Neural cell (in vitro differentiated cells): ENCODE measurements around the gene MUS81. TPM values are rescaled to one million over a fixed set of nuclear protein-coding genes. Genes with fewer than 3 reads are reported as not detected.

Source experiments
- H2AFZ ChIP-seq: fragments of 200-600, 300-800 bp; sonication (generic), shearing (Covaris generic); 2 replicates; pipeline ENCODE4 v1.6.0; 2014; ENCODE audit warnings: low read depth, mild to moderate bottlenecking, antibody characterized with exemption, low read length, moderate library complexity
- H3F3A ChIP-seq: fragments of 200-600 bp; shearing (Covaris generic); 2 replicates; pipeline ENCODE4 v1.6.1; 2016; ENCODE audit warnings: mild to moderate bottlenecking, moderate library complexity, mixed read lengths, antibody characterized with exemption, low read length; ENCODE audit not compliant: insufficient read depth, poor library complexity, severe bottlenecking
- H3K27ac ChIP-seq: fragments of 200-600, 300-800 bp; sonication (generic), shearing (Covaris generic); 2 replicates; pipeline ENCODE4 v1.5.1; 2014; ENCODE audit warnings: mild to moderate bottlenecking, low read length, moderate library complexity
- H3K27me3 ChIP-seq: fragments of 300-800, 200-600 bp; sonication (generic), shearing (Covaris generic); 2 replicates; pipeline ENCODE4 v1.6.0; 2014; ENCODE audit warnings: mild to moderate bottlenecking, low read depth, low read length, moderate library complexity; ENCODE audit not compliant: insufficient read depth
- H3K36me3 ChIP-seq: fragments of 300-800, 200-600 bp; sonication (generic), shearing (Covaris generic); 2 replicates; pipeline ENCODE4 v1.5.1; 2014; ENCODE audit warnings: mild to moderate bottlenecking, antibody characterized with exemption, low read length, moderate library complexity; ENCODE audit not compliant: insufficient read depth
- H3K4me2 ChIP-seq: fragments of 300-800, 200-600 bp; sonication (generic), shearing (Covaris generic); 2 replicates; pipeline ENCODE4 v1.6.0; 2014; ENCODE audit warnings: mild to moderate bottlenecking, low read length
- H3K4me3 ChIP-seq: fragments of 300-800, 200-600 bp; sonication (generic), shearing (Covaris generic); 2 replicates; pipeline ENCODE4 v1.5.1; 2014; ENCODE audit warnings: mild to moderate bottlenecking, low read length, moderate library complexity
- H3K79me2 ChIP-seq: fragments of 200-600 bp; shearing (Covaris generic); replicated peaks from 2 replicates; pipeline ENCODE4 v1.6.0; 2014; ENCODE audit warnings: mild to moderate bottlenecking, low read length, moderate library complexity; ENCODE audit not compliant: insufficient read depth
- H3K9ac ChIP-seq: fragments of 300-800, 200-600 bp; sonication (generic), shearing (Covaris generic); 2 replicates; pipeline ENCODE4 v1.6.1; 2016; ENCODE audit warnings: mild to moderate bottlenecking, low read length, mixed read lengths
- H3K9me2 ChIP-seq: fragments of 200-600 bp; shearing (Covaris generic); 2 replicates; pipeline ENCODE4 v1.6.1; 2016; ENCODE audit warnings: mild to moderate bottlenecking, low read length, mixed read lengths; ENCODE audit not compliant: insufficient read depth
- H3K9me3 ChIP-seq: fragments of 200-600, 300-800 bp; sonication (generic), shearing (Covaris generic); 2 replicates; pipeline ENCODE4 v1.6.1; 2016; ENCODE audit warnings: mild to moderate bottlenecking, mixed run types, low read length, moderate library complexity, mixed read lengths
- H4K20me1 ChIP-seq: fragments of 200-600 bp; shearing (Covaris generic); 2 replicates; pipeline ENCODE4 v1.6.1; 2016; ENCODE audit warnings: mild to moderate bottlenecking, mixed run types; ENCODE audit not compliant: insufficient read depth
- CTCF ChIP-seq: fragments of 450-650 bp; IDR thresholded peaks from 2 replicates; pipeline ENCODE4 v1.5.1; 2014; ENCODE audit warnings: antibody characterized with exemption, mild to moderate bottlenecking, moderate library complexity; ENCODE audit not compliant: poor library complexity, severe bottlenecking
- EP300 ChIP-seq: fragments of 450-650 bp; conservative IDR thresholded peaks from 2 replicates; pipeline ENCODE4 v1.6.1; 2014; ENCODE audit warnings: antibody characterized with exemption, mild to moderate bottlenecking, moderate library complexity; ENCODE audit not compliant: poor library complexity, severe bottlenecking
- EZH2 ChIP-seq: fragments of 200-600, 300-800 bp; shearing (Covaris generic), sonication (generic); IDR thresholded peaks from 2 replicates; pipeline ENCODE4 v1.6.1; 2014; ENCODE audit warnings: antibody characterized with exemption, low read length, borderline replicate concordance, mild to moderate bottlenecking; ENCODE audit not compliant: insufficient read depth, poor library complexity, severe bottlenecking
- MXI1 ChIP-seq: fragments of 450-650 bp; conservative IDR thresholded peaks from 2 replicates; pipeline ENCODE4 v1.6.1; 2014; ENCODE audit warnings: antibody characterized with exemption, mild to moderate bottlenecking; ENCODE audit not compliant: poor library complexity, severe bottlenecking
- POLR2AphosphoS5 ChIP-seq: IDR thresholded peaks from 2 replicates; pipeline ENCODE4 v1.6.1; 2012
- RAD21 ChIP-seq: fragments of 450-650 bp; conservative IDR thresholded peaks from 2 replicates; pipeline ENCODE4 v1.6.1; 2014; ENCODE audit warnings: antibody characterized with exemption, mild to moderate bottlenecking, moderate library complexity
- REST ChIP-seq: IDR thresholded peaks from 2 replicates; pipeline ENCODE4 v1.6.1; 2012; ENCODE audit warnings: borderline replicate concordance
- SMC3 ChIP-seq: fragments of 450-650 bp; conservative IDR thresholded peaks from 2 replicates; pipeline ENCODE4 v1.6.1; 2014; ENCODE audit warnings: antibody characterized with exemption, mild to moderate bottlenecking, moderate library complexity; ENCODE audit not compliant: poor library complexity
- TAF1 ChIP-seq: IDR thresholded peaks from 2 replicates; pipeline ENCODE4 v1.6.1; 2012; ENCODE audit warnings: low read depth
- polyA plus RNA-seq: library from polyadenylated mRNA; depleted of rRNA; stranded (reverse); fragments of >200 nt; gene quantifications from 2 replicates; pipeline ENCODE4 v1.2.3, GENCODE V29; 2014

Gene MUS81
- polyA plus RNA-seq, 1 donor from 2014 or later: 183 TPM

GRCh38 chr11:65884716-65885092, 24.5 kb downstream of the MUS81 start:
- no peak for TF ChIP-seq MXI1
- TF ChIP-seq REST: no peak
- TF ChIP-seq EZH2: no peak
- peak; percentile 22 for TF ChIP-seq POLR2AphosphoS5
- peak; percentile 94 for TF ChIP-seq SMC3
- TF ChIP-seq RAD21: peak; percentile 79
- peak; percentile 99 for TF ChIP-seq CTCF
- H2AFZ ChIP-seq: no peak overlapping the region
- peak overlapping the region; percentile 56 for H3K9ac ChIP-seq
- no peaks in the 10 kb centered on the region for H3F3A ChIP-seq
- H3K79me2 ChIP-seq: peaks cover 17% of the 10 kb centered on the region
- H3K4me2 ChIP-seq: no peak overlapping the region
- H3K9me2 ChIP-seq: no peaks in the 10 kb centered on the region
- peak overlapping the region; percentile 51 for H3K4me3 ChIP-seq
- H3K9me3 ChIP-seq: no peaks in the 10 kb centered on the region
- peak overlapping the region; percentile 28 for H3K27ac ChIP-seq
- no peaks in the 10 kb centered on the region for H4K20me1 ChIP-seq
- no peaks in the 10 kb centered on the region for H3K36me3 ChIP-seq
- H3K27me3 ChIP-seq: no peaks in the 10 kb centered on the region

GRCh38 chr11:65885231-65885630, 25.0 kb downstream of the MUS81 start:
- no peaks in the 10 kb centered on the region for H3K9me3 ChIP-seq
- no peak overlapping the region for H3K27ac ChIP-seq
- peaks cover 4% of the 10 kb centered on the region for H3F3A ChIP-seq
- H4K20me1 ChIP-seq: no peaks in the 10 kb centered on the region
- peak overlapping the region; percentile 26 for H3K9ac ChIP-seq
- TF ChIP-seq REST (no peak), MXI1 (no peak), CTCF (no peak), POLR2AphosphoS5 (no peak), EZH2 (no peak), TAF1 (no peak), RAD21 (no peak), SMC3 (no peak), EP300 (no peak)
- H3K4me2 ChIP-seq: no peak overlapping the region
- no peaks in the 10 kb centered on the region for H3K27me3 ChIP-seq
- no peaks in the 10 kb centered on the region for H3K9me2 ChIP-seq
- H3K4me3 ChIP-seq: peak overlapping the region; percentile 51
- no peaks in the 10 kb centered on the region for H3K36me3 ChIP-seq
- H2AFZ ChIP-seq: no peak overlapping the region
- peaks cover 17% of the 10 kb centered on the region for H3K79me2 ChIP-seq
